Measurements from ENCODE around the gene BCORL1.

Gene BCORL1

DNA sequence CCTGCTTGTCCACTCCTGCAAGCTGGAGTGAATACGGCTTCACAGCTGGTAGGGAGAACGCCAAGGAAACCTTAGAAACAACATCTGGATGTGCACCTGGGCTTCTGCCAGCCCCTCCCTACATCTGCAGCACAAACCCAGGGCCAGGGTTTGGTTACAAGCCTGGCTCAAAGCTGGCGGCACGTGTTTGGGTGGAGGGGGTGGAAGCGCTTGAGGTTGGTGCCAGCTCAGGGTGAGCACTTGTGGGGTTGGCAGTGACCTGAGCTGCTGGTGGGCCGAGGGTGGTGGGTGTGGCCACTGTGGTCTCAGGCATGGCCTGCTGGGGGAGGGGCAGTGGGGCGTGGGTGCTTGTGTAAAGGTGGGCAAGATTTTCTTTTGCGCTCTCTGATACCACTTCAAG, 112.3 kb downstream of the BCORL1 start:
- DNase-seq (ENCODE audit: low read depth), result no peak

DNA sequence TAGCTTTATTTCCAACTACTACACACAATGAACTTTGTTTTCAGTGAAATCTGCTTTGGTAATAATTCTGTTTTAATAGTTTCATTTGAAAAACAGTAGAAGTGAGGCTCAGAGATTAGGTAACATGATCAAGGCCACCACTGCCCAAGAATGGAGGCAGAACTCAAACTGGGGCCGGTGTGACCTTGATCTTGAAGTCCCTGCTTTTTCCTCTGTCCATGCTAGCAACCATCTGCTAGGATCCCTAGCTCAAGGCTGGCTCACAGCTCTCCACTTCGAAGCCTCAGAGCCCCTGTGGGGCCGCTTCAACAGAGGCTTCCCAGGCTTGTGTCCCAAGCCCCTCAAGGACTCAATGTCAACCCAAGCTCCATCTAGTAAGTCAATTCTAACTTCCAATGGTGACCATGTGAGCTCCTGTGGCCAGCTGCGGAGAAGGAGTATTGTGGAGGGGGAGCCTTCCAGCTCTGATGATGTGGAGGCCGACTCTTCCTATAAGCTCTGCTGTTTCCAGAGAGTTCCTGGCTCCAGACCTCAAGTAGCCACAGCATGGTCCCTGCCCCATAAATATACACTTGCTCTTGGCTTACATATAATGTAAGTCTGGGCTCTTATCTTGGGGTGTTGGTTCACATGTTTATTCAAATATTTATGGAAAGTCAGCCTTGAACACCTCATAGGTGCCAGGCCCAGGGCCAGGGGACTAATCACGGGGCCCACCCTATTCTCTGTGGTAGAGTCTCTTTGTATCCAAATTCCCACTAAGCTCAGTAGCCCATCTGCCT, 113.0 kb downstream of the BCORL1 start:
- no peak for DNase-seq (ENCODE audit: low read depth)

- DNase-seq (ENCODE audit: low read depth), result no peak
Observed at GRCh38 chrX:130097507-130098209, 115.2 kb downstream of the BCORL1 start.

- DNase-seq (ENCODE audit: low read depth), result no peak
Observed at GRCh38 chrX:130098210-130098552, 115.7 kb downstream of the BCORL1 start.

- no peak for DNase-seq (ENCODE audit: low read depth)
Observed at GRCh38 chrX:130100180-130100579, 117.7 kb downstream of the BCORL1 start.

- no peak for DNase-seq (ENCODE audit: low read depth)
Observed at GRCh38 chrX:130103605-130104004, 121.2 kb downstream of the BCORL1 start.

GRCh38 chrX:130105244-130105643, 122.8 kb downstream of the BCORL1 start:
- DNase-seq (ENCODE audit: low read depth), result no peak

GRCh38 chrX:130106071-130106470, 123.6 kb downstream of the BCORL1 start:
- DNase-seq (ENCODE audit: low read depth), result no peak
